GM18868 (cell line): Measurements from ENCODE around the gene DNAJB4.
"Not testable (repeated sequence)": the region's sequence is repeated elsewhere in the genome, so short reads cannot be mapped to it uniquely, and the experiment has no call there.

Source experiments
- ATAC-seq: cut with Tn5 transposase; IDR thresholded peaks from one replicate; pipeline ENCODE4 v1.9.1; 2021; ENCODE audit warnings: mild to moderate bottlenecking, moderate library complexity; ENCODE audit not compliant: unreplicated experiment

Gene DNAJB4

DNA sequence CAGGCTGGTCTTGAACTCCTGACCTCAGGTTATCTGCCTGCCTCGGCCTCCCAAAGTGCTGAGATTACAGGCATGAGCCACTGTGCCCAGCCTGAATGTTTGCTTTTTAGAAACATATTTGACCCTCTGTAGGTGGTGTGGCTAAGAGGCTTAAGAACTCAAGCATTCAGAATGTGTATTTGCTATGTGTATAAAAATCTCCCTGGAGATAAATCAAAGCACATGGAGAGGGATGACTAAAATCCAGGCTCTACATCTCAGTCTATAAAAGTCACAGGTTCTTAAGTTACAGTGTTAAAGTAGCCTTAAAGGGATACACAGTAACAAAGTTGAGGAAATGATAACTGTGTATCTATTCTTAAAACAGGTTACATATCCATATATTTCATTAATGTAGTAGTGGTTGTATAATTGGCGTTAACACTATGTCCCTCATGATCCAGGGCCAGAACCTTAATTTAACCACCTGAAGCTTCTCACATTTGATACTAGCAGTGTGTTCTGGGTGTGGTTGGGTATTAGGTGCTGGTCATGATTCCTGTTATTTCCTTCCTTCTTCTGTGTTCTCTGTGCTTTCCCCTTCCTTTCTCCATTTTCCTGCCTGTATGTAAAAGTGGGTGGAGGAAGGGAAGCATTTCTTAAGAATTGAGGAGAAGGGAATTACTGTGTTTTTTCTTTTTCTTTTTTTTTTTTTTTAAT lies 57.2 kb downstream of the DNAJB4 start:
- no peak for ATAC-seq

- ATAC-seq = not testable (repeated sequence)
Observed at GRCh38 chr1:78064886-78065285, 60.1 kb downstream of the DNAJB4 start.
